Erythroblast (primary cell): ENCODE results near the gene PTMS.

Experiments used
- GATA1 ChIP-seq: IDR thresholded peaks from 2 replicates; pipeline ENCODE4 v1.6.1; 2011; ENCODE audit warnings: low read depth, mild to moderate bottlenecking, control low read depth, low read length, moderate library complexity
- POLR2A ChIP-seq: IDR thresholded peaks from 2 replicates; pipeline ENCODE4 v1.6.1; 2011; ENCODE audit warnings: mild to moderate bottlenecking, low read length

- TF ChIP-seq POLR2A (no peak), GATA1 (no peak)
These were observed 42.9 kb downstream of the PTMS start for GRCh38 chr12:6809056-6809455.
